GM23338 (cell line): ENCODE measurements around the gene CNTNAP5. TPM values are rescaled to one million over a fixed set of nuclear protein-coding genes. Genes with fewer than 3 reads are reported as not detected.

ENCODE experiments used
- ATAC-seq: fragments of 200-7000 bp; cut with Tn5 transposase; 3 replicates; pipeline ENCODE4 v1.9.1; 2020
- DNase-seq: peaks from one replicate; pipeline ENCODE4 v3.0.0-alpha.2; 2015; ENCODE audit warnings: low spot score
- H2AFZ ChIP-seq: fragments of 200-600 bp; sonication (generic); 2 replicates; pipeline ENCODE4 v1.8.0; 2016; ENCODE audit warnings: antibody characterized with exemption, mild to moderate bottlenecking, moderate library complexity
- H3F3A ChIP-seq: fragments of 200-600 bp; sonication (generic); replicated peaks from 2 replicates; pipeline ENCODE4 v1.8.0; 2017; ENCODE audit warnings: antibody characterized with exemption, mixed run types, low read depth
- H3K27ac ChIP-seq: fragments of 200-600 bp; sonication (generic); 2 replicates; pipeline ENCODE4 v1.6.1; 2016; ENCODE audit warnings: low read depth
- H3K27me3 ChIP-seq: fragments of 200-600 bp; sonication (generic); 2 replicates; pipeline ENCODE4 v1.8.0; 2016; ENCODE audit warnings: mild to moderate bottlenecking, mixed run types, moderate library complexity; ENCODE audit not compliant: insufficient read depth
- H3K36me3 ChIP-seq: fragments of 200-600 bp; sonication (generic); 2 replicates; pipeline ENCODE4 v1.8.0; 2016; ENCODE audit warnings: mild to moderate bottlenecking; ENCODE audit not compliant: insufficient read depth
- H3K4me1 ChIP-seq: fragments of 200-600 bp; sonication (generic); 2 replicates; pipeline ENCODE4 v1.8.0; 2016; ENCODE audit warnings: mild to moderate bottlenecking, moderate library complexity; ENCODE audit not compliant: insufficient read depth
- H3K4me2 ChIP-seq: fragments of 200-600 bp; sonication (generic); 2 replicates; pipeline ENCODE4 v1.7.1; 2017; ENCODE audit warnings: mixed run types
- H3K4me3 ChIP-seq: fragments of 200-600 bp; sonication (generic); 2 replicates; pipeline ENCODE4 v1.6.1; 2016; ENCODE audit warnings: mixed run types
- H3K79me2 ChIP-seq: fragments of 200-600 bp; sonication (generic); replicated peaks from 2 replicates; pipeline ENCODE4 v1.8.0; 2017; ENCODE audit warnings: mild to moderate bottlenecking; ENCODE audit not compliant: insufficient read depth
- H3K9me2 ChIP-seq: fragments of 200-600 bp; sonication (generic); 2 replicates; pipeline ENCODE4 v1.8.0; 2017; ENCODE audit not compliant: insufficient read depth
- H4K20me1 ChIP-seq: fragments of 200-600 bp; sonication (generic); replicated peaks from 2 replicates; pipeline ENCODE4 v1.8.0; 2017; ENCODE audit warnings: mild to moderate bottlenecking; ENCODE audit not compliant: insufficient read depth
- H3K27ac Mint-ChIP-seq: 2 replicates; pipeline ENCODE4 v1.8.0; 2020; ENCODE audit warnings: inconsistent platforms, mild to moderate bottlenecking, moderate library complexity, mixed read lengths
- H3K27me3 Mint-ChIP-seq: 3 replicates; pipeline ENCODE4 v1.8.0; 2022; ENCODE audit warnings: low read depth, mild to moderate bottlenecking, moderate library complexity, mixed read lengths, inconsistent platforms; ENCODE audit not compliant: insufficient read depth, poor library complexity
- H3K36me3 Mint-ChIP-seq: 3 replicates; pipeline ENCODE4 v1.8.0; 2021; ENCODE audit warnings: low read depth, mild to moderate bottlenecking, inconsistent platforms, moderate library complexity, mixed read lengths
- H3K4me1 Mint-ChIP-seq: 3 replicates; pipeline ENCODE4 v1.8.0; 2020; ENCODE audit warnings: mild to moderate bottlenecking, inconsistent platforms, mixed read lengths
- H3K4me3 Mint-ChIP-seq: 3 replicates; pipeline ENCODE4 v1.8.0; 2021; ENCODE audit warnings: moderate library complexity, mild to moderate bottlenecking, inconsistent platforms, mixed read lengths
- H3K9me3 Mint-ChIP-seq: 3 replicates; pipeline ENCODE4 v1.8.0; 2020; ENCODE audit warnings: moderate library complexity, mild to moderate bottlenecking, inconsistent platforms, mixed read lengths
- CREB1 ChIP-seq: fragments of 250-450 bp; sonication (Bioruptor Pico); IDR thresholded peaks from 2 replicates; pipeline ENCODE4 v1.5.0; 2020; ENCODE audit warnings: low read depth, mild to moderate bottlenecking, moderate library complexity
- CTCF ChIP-seq, 2 experiments: fragments of 200-600 bp in 1 of 2; sonication (generic) in 1 of 2; conservative IDR thresholded peaks; 2 replicates each; pipeline versions ENCODE4 v1.5.1 to v1.6.1; 2016 to 2017; ENCODE audit warnings: antibody characterized with exemption in 2 of 2, low read depth in 2 of 2, mild to moderate bottlenecking in 2 of 2, moderate library complexity in 1 of 2
- ETS1 ChIP-seq: IDR thresholded peaks from 2 replicates; pipeline ENCODE4 v1.6.1; 2016; ENCODE audit warnings: antibody characterized with exemption
- EZH2 ChIP-seq: fragments of 200-600 bp; sonication (generic); IDR thresholded peaks from one replicate; pipeline ENCODE4 v1.8.0; 2017; ENCODE audit warnings: antibody characterized with exemption, mild to moderate bottlenecking, low read depth; ENCODE audit not compliant: unreplicated experiment
- EZH2phosphoT487 ChIP-seq: fragments of 200-600 bp; sonication (generic); IDR thresholded peaks from one replicate; pipeline ENCODE4 v1.8.1; 2018; ENCODE audit warnings: antibody characterized with exemption; ENCODE audit not compliant: unreplicated experiment
- JUNB ChIP-seq: IDR thresholded peaks from one replicate; pipeline ENCODE4 v1.6.1; 2016; ENCODE audit warnings: antibody characterized with exemption; ENCODE audit not compliant: unreplicated experiment
- NANOG ChIP-seq: IDR thresholded peaks from 2 replicates; pipeline ENCODE4 v1.6.1; 2016; ENCODE audit warnings: antibody characterized with exemption, borderline replicate concordance
- POLR2AphosphoS5 ChIP-seq: IDR thresholded peaks from 2 replicates; pipeline ENCODE4 v1.6.1; 2016; ENCODE audit warnings: antibody characterized with exemption, low read depth
- REST ChIP-seq: IDR thresholded peaks from one replicate; pipeline ENCODE4 v1.6.1; 2018; ENCODE audit warnings: antibody characterized with exemption; ENCODE audit not compliant: unreplicated experiment
- STAT1 ChIP-seq: IDR thresholded peaks from one replicate; pipeline ENCODE4 v1.6.1; 2016; ENCODE audit warnings: antibody characterized with exemption; ENCODE audit not compliant: unreplicated experiment
- ZNF114 ChIP-seq: fragments of 250-450 bp; sonication (Bioruptor Pico); IDR thresholded peaks from 2 replicates; pipeline ENCODE4 v1.5.0; 2020; ENCODE audit warnings: mild to moderate bottlenecking, moderate library complexity
- ZNF331 ChIP-seq: fragments of 250-450 bp; sonication (Bioruptor Pico); IDR thresholded peaks from 2 replicates; pipeline ENCODE4 v1.5.0; 2020; ENCODE audit warnings: low read depth, mild to moderate bottlenecking, moderate library complexity
- ZNF462 ChIP-seq: fragments of 250-450 bp; sonication (Bioruptor Pico); IDR thresholded peaks from 2 replicates; pipeline ENCODE4 v1.5.0; 2020; ENCODE audit warnings: mild to moderate bottlenecking, moderate library complexity
- polyA plus RNA-seq: library from polyadenylated mRNA; unstranded; fragments of >200 nt; fragmentation: Nextera tagmentation; extraction: Ambion mirVana; gene quantifications from 2 replicates; pipeline ENCODE4 v1.2.1, GENCODE V29; 2016
- total RNA-seq: library from RNA; depleted of rRNA; stranded (reverse); fragments of >200 nt; shearing (Covaris generic); gene quantifications from 2 replicates; pipeline ENCODE4 v1.2.3, GENCODE V29; 2014

The CNTNAP5 gene
- total and polyA plus RNA-seq, 2 experiments from 2014 or later = 0.49 to 0.50 TPM

GRCh38 chr2:124314084-124314483 is 289.0 kb downstream of the CNTNAP5 start:
- H3F3A ChIP-seq = no peaks in the 10 kb centered on the region
- H3K36me3 ChIP-seq = no peaks in the 10 kb centered on the region
- H3K4me1 Mint-ChIP-seq = peaks cover 10% of the 10 kb centered on the region; the same call in 2 of the 3 replicates
- no peak overlapping the region for H3K4me3 Mint-ChIP-seq
- no peaks in the 10 kb centered on the region for H3K27me3 Mint-ChIP-seq
- H4K20me1 ChIP-seq = no peaks in the 10 kb centered on the region
- H3K9me3 Mint-ChIP-seq = peaks cover 2% of the 10 kb centered on the region; the same call in 1 of the 3 replicates
- H3K27me3 ChIP-seq = no peaks in the 10 kb centered on the region
- no peaks in the 10 kb centered on the region for H3K36me3 Mint-ChIP-seq
- H3K27ac ChIP-seq = no peak overlapping the region
- H3K4me3 ChIP-seq = no peak overlapping the region
- H3K9me2 ChIP-seq = no peaks in the 10 kb centered on the region
- DNase-seq (no peak), ATAC-seq (no peak)
- no peaks in the 10 kb centered on the region for H3K79me2 ChIP-seq
- H2AFZ ChIP-seq = peak overlapping the region; percentile 30; the same call in 1 of the 2 replicates
- H3K4me1 ChIP-seq = no peaks in the 10 kb centered on the region
- no peak overlapping the region for H3K4me2 ChIP-seq
- TF ChIP-seq CREB1 (CRISPR knock-in tag) (no peak), ZNF331 (CRISPR knock-in tag) (no peak), ETS1 (no peak), ZNF114 (CRISPR knock-in tag) (no peak), CTCF (conservative IDR thresholded peaks at IDR 0.05; ENCODE audit: low read depth in 2 of 2) (no peak), EZH2phosphoT487 (no peak), REST (no peak), EZH2 (no peak), JUNB (no peak), ZNF462 (CRISPR knock-in tag) (no peak), POLR2AphosphoS5 (no peak), NANOG (no peak), STAT1 (no peak)
- H3K27ac Mint-ChIP-seq = no peak overlapping the region
